ENCODE data around the gene COL4A1. TPM values are rescaled to one million over a fixed set of nuclear protein-coding genes. Genes with fewer than 3 reads are reported as not detected.
"Not testable (repeated sequence)": the region's sequence is repeated elsewhere in the genome, so short reads cannot be mapped to it uniquely, and the experiment has no call there.

The COL4A1 gene
- total RNA-seq, 1 donor from 2014 or later = 178 TPM

- peaks cover 0 to 15% of the 10 kb centered on the region in 2 donors for H3K36me3 ChIP-seq
- no peaks in the 10 kb centered on the region for H3K27me3 ChIP-seq
- peaks cover 46% of the 10 kb centered on the region for H3K4me1 ChIP-seq
- no peaks in the 10 kb centered on the region for H3K9me3 ChIP-seq
- no peak for TF ChIP-seq POLR2AphosphoS5 (IDR thresholded peaks at IDR 0.05; ENCODE audit: insufficient read depth in 1 of 2, low read depth in 1 of 2)
- TF ChIP-seq CTCF (IDR thresholded peaks at IDR 0.05) = no peak
- no peak for TF ChIP-seq POLR2A (IDR thresholded peaks at IDR 0.05)
- DNase-seq (ENCODE audit: extremely low spot score in 2 of 2) = no peak
- no peak overlapping the region for H3K4me3 ChIP-seq
- no peak overlapping the region for H3K27ac ChIP-seq
- intact Hi-C loops (cut with DNase I) = no loop called here
Observed at GRCh38 chr13:110317496-110318195, 10.7 kb upstream of the COL4A1 start.

- no peak for DNase-seq (ENCODE audit: extremely low spot score in 2 of 2)
- Histone ChIP-seq H3K36me3 (peaks cover 0 to 15% of the 10 kb centered on the region in 2 donors), H3K27me3 (no peaks in the 10 kb centered on the region), H3K4me3 (no peak overlapping the region), H3K4me1 (peaks cover 46% of the 10 kb centered on the region), H3K27ac (no peak overlapping the region), H3K9me3 (no peaks in the 10 kb centered on the region)
- TF ChIP-seq POLR2AphosphoS5 (IDR thresholded peaks at IDR 0.05; ENCODE audit: insufficient read depth in 1 of 2, low read depth in 1 of 2) = no peak
- no peak for TF ChIP-seq POLR2A (IDR thresholded peaks at IDR 0.05)
- TF ChIP-seq CTCF (IDR thresholded peaks at IDR 0.05) = no peak
- intact Hi-C loops (cut with DNase I) = no loop called here
Observed at GRCh38 chr13:110317093-110317492, 10.1 kb upstream of the COL4A1 start.

- TF ChIP-seq POLR2A (IDR thresholded peaks at IDR 0.05) = no peak
- TF ChIP-seq CTCF (IDR thresholded peaks at IDR 0.05) = no peak
- no peak for TF ChIP-seq POLR2AphosphoS5 (IDR thresholded peaks at IDR 0.05; ENCODE audit: insufficient read depth in 1 of 2, low read depth in 1 of 2)
- no peak overlapping the region for H3K27ac ChIP-seq
- peaks cover 54% of the 10 kb centered on the region for H3K4me1 ChIP-seq
- intact Hi-C loops (cut with DNase I) = no loop called here
- no peak for DNase-seq (ENCODE audit: extremely low spot score in 2 of 2)
- H3K36me3 ChIP-seq = peaks cover 0 to 15% of the 10 kb centered on the region in 2 donors
- H3K9me3 ChIP-seq = no peaks in the 10 kb centered on the region
- H3K4me3 ChIP-seq = no peak overlapping the region
- H3K27me3 ChIP-seq = no peaks in the 10 kb centered on the region
Observed at GRCh38 chr13:110316196-110316595, 9.2 kb upstream of the COL4A1 start.

- no peak overlapping the region for H3K4me3 ChIP-seq
- TF ChIP-seq POLR2AphosphoS5 (IDR thresholded peaks at IDR 0.05; ENCODE audit: insufficient read depth in 1 of 2, low read depth in 1 of 2) (peak in 1 of 2 donors; percentile 15), CTCF (IDR thresholded peaks at IDR 0.05) (no peak)
- peaks cover 0 to 15% of the 10 kb centered on the region in 2 donors for H3K36me3 ChIP-seq
- H3K9me3 ChIP-seq = no peaks in the 10 kb centered on the region
- DNase-seq (ENCODE audit: extremely low spot score in 2 of 2) = no peak
- intact Hi-C loops (cut with DNase I) = no loop called here
- peaks cover 61% of the 10 kb centered on the region for H3K4me1 ChIP-seq
- no peak overlapping the region for H3K27ac ChIP-seq
- H3K27me3 ChIP-seq = no peaks in the 10 kb centered on the region
Observed at GRCh38 chr13:110314516-110315245, 7.7 kb upstream of the COL4A1 start.

GRCh38 chr13:110313733-110314132 lies 6.8 kb upstream of the COL4A1 start:
- H3K4me1 ChIP-seq = peaks cover 68% of the 10 kb centered on the region
- H3K4me3 ChIP-seq; H3K27ac ChIP-seq; H3K27me3 ChIP-seq; intact Hi-C loops (cut with DNase I); DNase-seq (ENCODE audit: extremely low spot score in 2 of 2); H3K9me3 ChIP-seq: not testable (repeated sequence)
- H3K36me3 ChIP-seq = peaks cover 0 to 15% of the 10 kb centered on the region in 2 donors

- H3K9me3 ChIP-seq; H3K27me3 ChIP-seq; intact Hi-C loops (cut with DNase I); DNase-seq (ENCODE audit: extremely low spot score in 2 of 2); H3K27ac ChIP-seq; H3K4me3 ChIP-seq: not testable (repeated sequence)
- Histone ChIP-seq H3K36me3 (peaks cover 0 to 15% of the 10 kb centered on the region in 2 donors), H3K4me1 (peaks cover 68% of the 10 kb centered on the region)
Observed at GRCh38 chr13:110313261-110313660, 6.3 kb upstream of the COL4A1 start.

Measured in vagina (tissue), 2 donors.